Measurements from ENCODE around the gene CADPS2. TPM values are rescaled to one million over a fixed set of nuclear protein-coding genes. Genes with fewer than 3 reads are reported as not detected.

Gene CADPS2
- total and polyA plus RNA-seq, 2 of the 8 experiments (the other 6 are each of a cell fraction or from before 2014, with no cell fraction given) = 8.9 to 22.3 TPM

GRCh38 chr7:122833888-122834570 is 52.2 kb downstream of the CADPS2 start:
- no peaks in the 10 kb centered on the region for H3K9me3 ChIP-seq (ENCODE audit: insufficient read depth in 2 of 2, low read depth in 1 of 2, low read length in 1 of 2)
- 0 out of 2 replicates have a peak overlapping the region, but pooled peaks have one; percentile 76 for H2AFZ ChIP-seq (ENCODE audit: low read length)
- no peaks in the 10 kb centered on the region for H4K20me1 ChIP-seq (replicated peaks in 1 of 2; ENCODE audit: control insufficient read depth in 1 of 2, insufficient read depth in 2 of 2, low read length in 2 of 2)
- CTCF ChIA-PET (ENCODE audit: partially characterized antibody) = interaction anchor here (1.0 to 1.5 kb wide), 2 partner anchors 12 to 14 kb away, joined by 3 to 5 read pairs; no protein-coding TSS in a partner anchor
- peak overlapping the region; percentile 29 to 48; a peak in 3 of 4 replicates for H3K4me2 ChIP-seq (ENCODE audit: insufficient read depth in 1 of 2, low read depth in 2 of 2, low read length in 2 of 2)
- H3K27me3 ChIP-seq (replicated peaks in 1 of 4; ENCODE audit: control insufficient read depth in 3 of 4, extremely low read depth in 1 of 4, insufficient read depth in 3 of 4, low read length in 3 of 4) = no peaks in the 10 kb centered on the region
- no peak overlapping the region for H3K9ac ChIP-seq (replicated peaks in 1 of 4; ENCODE audit: extremely low read depth in 1 of 4, low read depth in 3 of 4, low read length in 3 of 4)
- H3K79me2 ChIP-seq (ENCODE audit: control insufficient read depth in 1 of 2, insufficient read depth in 2 of 2, low read length in 2 of 2) = no peaks in the 10 kb centered on the region
- 0 out of 7 replicates have a peak, but pooled peaks cover 0 to 5% (median 0%) of the 10 kb centered on the region in 4 experiments for H3K4me1 ChIP-seq (replicated peaks in 1 of 4; ENCODE audit: control insufficient read depth in 3 of 4, insufficient read depth in 4 of 4, low read length in 3 of 4)
- H2BK15ac ChIP-seq (ENCODE audit: low read length) = no peak overlapping the region
- H3K23me2 ChIP-seq (ENCODE audit: low read depth, low read length) = no peaks in the 10 kb centered on the region
- H3K27ac ChIP-seq (ENCODE audit: low read depth, low read length) = no peak overlapping the region
- H2AK5ac ChIP-seq (ENCODE audit: low read depth, low read length) = no peak overlapping the region
- no peak overlapping the region for H3K23ac ChIP-seq (ENCODE audit: insufficient read length)
- no peak overlapping the region for H2BK20ac ChIP-seq (ENCODE audit: low read length)
- POLR2A ChIA-PET (ENCODE audit: partially characterized antibody) = interaction anchor here (0.9 to 1.1 kb wide), 2 partner anchors 18 to 45 kb away, joined by 3 read pairs; no protein-coding TSS in a partner anchor
- TF ChIP-seq CHD2 (IDR thresholded peaks at IDR 0.05; ENCODE audit: low read length) = no peak
- TF ChIP-seq TBP (IDR thresholded peaks at IDR 0.05; ENCODE audit: low read depth, low read length) = no peak
- TF ChIP-seq ASH2L (IDR thresholded peaks at IDR 0.05; ENCODE audit: low read length) = no peak
- TF ChIP-seq POLR2A (IDR thresholded peaks at IDR 0.05; ENCODE audit: control extremely low read depth in 1 of 2, low read depth in 2 of 2, low read length in 2 of 2) = no peak
- 0 out of 2 replicates have a peak, but pooled peaks have one; percentile 39 for TF ChIP-seq YY1 (IDR thresholded peaks at IDR 0.05; ENCODE audit: low read depth, low read length)
- no peak for TF ChIP-seq NRF1 (IDR thresholded peaks at IDR 0.05; ENCODE audit: low read depth, low read length)
- TF ChIP-seq FOSL1 (IDR thresholded peaks at IDR 0.05; ENCODE audit: insufficient read depth, low read depth, low read length) = no peak
- 87% methylated on average over 10 of the region's 10 CpGs; no CpG with 5 or more reads in 1 of the 2 experiments for WGBS, 2 experiments (ENCODE audit: extremely low coverage in 1 of 2, insufficient coverage in 1 of 2, insufficient read length in 1 of 2, insufficient replicate concordance in 2 of 2, low coverage in 1 of 2, low lambda C conversion rate in 2 of 2, missing lambda C conversion rate in 1 of 2)
- H4K5ac ChIP-seq (ENCODE audit: insufficient read length, low read depth, low read length) = no peak overlapping the region
- H3K4ac ChIP-seq (replicated peaks; ENCODE audit: insufficient read length, low read depth, low read length) = no peak overlapping the region
- no peak overlapping the region for H3K14ac ChIP-seq (ENCODE audit: insufficient read length)
- no peaks in the 10 kb centered on the region for H3K36me3 ChIP-seq (ENCODE audit: control insufficient read depth in 2 of 4, insufficient read depth in 4 of 4, low read length in 3 of 4)
- H3K56ac ChIP-seq (replicated peaks; ENCODE audit: insufficient read length, low read depth, low read length) = no peak overlapping the region
- H4K91ac ChIP-seq (replicated peaks; ENCODE audit: insufficient read length, low read length) = no peak overlapping the region
- H2BK120ac ChIP-seq (replicated peaks; ENCODE audit: low read depth, low read length) = peak overlapping the region; percentile 43
- FAIRE-seq (no peak), DNase-seq (ENCODE audit: low read depth in 1 of 2, low spot score in 2 of 2) (no peak)
- no peak overlapping the region for H2BK12ac ChIP-seq (ENCODE audit: low read depth, low read length)
- no peak overlapping the region for H4K8ac ChIP-seq (ENCODE audit: extremely low read depth, insufficient read depth, low read length)
- H3K18ac ChIP-seq (ENCODE audit: extremely low read depth, low read length) = no peak overlapping the region; the same call in 1 of the 2 replicates
- H3K4me3 ChIP-seq (ENCODE audit: extremely low read depth in 1 of 4, insufficient read depth in 2 of 4, low read depth in 3 of 4, low read length in 4 of 4) = no peak overlapping the region; a peak in 1 of 8 replicates
- no peak overlapping the region for H2BK5ac ChIP-seq (ENCODE audit: low read depth, low read length)
- no peaks in the 10 kb centered on the region for H3K79me1 ChIP-seq (ENCODE audit: low read depth, low read length)

All from H1 (cell line).